Common myeloid progenitor, CD34-positive (primary cell): ENCODE results near the gene FGG.

ENCODE experiments used
- CTCF ChIA-PET: fragments of 350-600 bp; sonication (Branson Sonifier 250); formaldehyde crosslinking; loops from one replicate; lab custom pipeline; 2021; ENCODE audit warnings: antibody characterized with exemption; lab: Charles Lee
- POLR2A ChIA-PET: fragments of 350-600 bp; sonication (Branson Sonifier 250); formaldehyde crosslinking; loops from one replicate; lab custom pipeline; 2021; ENCODE audit warnings: antibody characterized with exemption; lab: Charles Lee
- DNase-seq, 3 donors: peaks; one replicate each; pipeline versions ENCODE4 v3.0.0 to v3.0.0-alpha.2; 2013
- H3K27ac ChIP-seq, 2 experiments: 1 replicate in 1 of 2; 2 replicates in 1 of 2; pipeline ENCODE4 v1.7.0; 2013; ENCODE audit warnings: inconsistent platforms in 2 of 2, low read length in 2 of 2, mild to moderate bottlenecking in 2 of 2, low read depth in 1 of 2, moderate library complexity in 1 of 2; ENCODE audit not compliant: severe bottlenecking in 2 of 2, insufficient read depth in 1 of 2, poor library complexity in 1 of 2
- H3K27me3 ChIP-seq, 5 experiments: replicated peaks in 2 of 5; 1 replicate in 3 of 5; 2 replicates in 2 of 5; pipeline versions ENCODE4 v1.6.1 to v1.7.0; 2013; ENCODE audit warnings: low read length in 4 of 5, mild to moderate bottlenecking in 2 of 5, moderate library complexity in 2 of 5, inconsistent platforms in 1 of 5; ENCODE audit not compliant: insufficient read depth in 5 of 5, control insufficient read depth in 4 of 5
- H3K36me3 ChIP-seq, 4 experiments: 1 replicate in 2 of 4; 2 replicates in 2 of 4; pipeline versions ENCODE4 v1.6.1 to v1.7.0; 2013; ENCODE audit warnings: low read length in 3 of 4, control low read depth in 1 of 4, mild to moderate bottlenecking in 1 of 4; ENCODE audit not compliant: control insufficient read depth in 4 of 4, insufficient read depth in 4 of 4
- H3K4me1 ChIP-seq, 4 experiments: 1 replicate in 3 of 4; 2 replicates in 1 of 4; pipeline versions ENCODE4 v1.6.1 to v1.7.1; 2013; ENCODE audit warnings: low read length in 3 of 4, mild to moderate bottlenecking in 3 of 4, control low read depth in 1 of 4, inconsistent platforms in 1 of 4, moderate library complexity in 1 of 4; ENCODE audit not compliant: control insufficient read depth in 4 of 4, insufficient read depth in 4 of 4; ENCODE audit errors: control extremely low read depth in 1 of 4
- H3K4me3 ChIP-seq, 7 experiments: 1 replicate in 4 of 7; 2 replicates in 3 of 7; pipeline versions ENCODE4 v1.5.1 to v1.7.0; 2013; ENCODE audit warnings: mild to moderate bottlenecking in 7 of 7, low read length in 6 of 7, moderate library complexity in 6 of 7, inconsistent platforms in 2 of 7, low read depth in 2 of 7, control low read depth in 1 of 7; ENCODE audit not compliant: insufficient read depth in 4 of 7, control insufficient read depth in 1 of 7; ENCODE audit errors: extremely low read depth in 1 of 7
- H3K9me3 ChIP-seq, 5 experiments: 1 replicate in 4 of 5; 2 replicates in 1 of 5; pipeline versions ENCODE4 v1.6.1 to v1.7.1; 2013; ENCODE audit warnings: low read length in 4 of 5, mild to moderate bottlenecking in 2 of 5, inconsistent platforms in 1 of 5, low read depth in 1 of 5, moderate library complexity in 1 of 5; ENCODE audit not compliant: control insufficient read depth in 4 of 5, insufficient read depth in 2 of 5; ENCODE audit errors: control extremely low read depth in 1 of 5
- WGBS: methylation state at CpG from one replicate; pipeline ENCODE4 v1.1.5; 2013; ENCODE audit not compliant: insufficient coverage; 5-methylcytosine and 5-hydroxymethylcytosine counted together

Gene FGG

DNA sequence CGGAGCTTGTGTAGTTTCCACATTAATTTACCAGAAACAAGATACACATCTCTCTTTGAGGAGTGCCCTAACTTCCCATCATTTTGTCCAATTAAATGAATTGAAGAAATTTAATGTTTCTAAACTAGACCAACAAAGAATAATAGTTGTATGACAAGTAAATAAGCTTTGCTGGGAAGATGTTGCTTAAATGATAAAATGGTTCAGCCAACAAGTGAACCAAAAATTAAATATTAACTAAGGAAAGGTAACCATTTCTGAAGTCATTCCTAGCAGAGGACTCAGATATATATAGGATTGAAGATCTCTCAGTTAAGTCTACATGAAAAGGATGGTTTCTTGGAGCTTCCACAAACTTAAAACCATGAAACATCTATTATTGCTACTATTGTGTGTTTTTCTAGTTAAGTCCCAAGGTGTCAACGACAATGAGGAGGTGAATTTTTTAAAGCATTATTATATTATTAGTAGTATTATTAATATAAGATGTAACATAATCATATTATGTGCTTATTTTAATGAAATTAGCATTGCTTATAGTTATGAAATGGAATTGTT is 49.7 kb downstream of the FGG start, which contains the start of gene FGB:
Gene FGB, plus strand, starts transcription at position 315 of the 558 bp plus-strand sequence. Its CDS starts 8 bp downstream, at position 323.
- no peak for DNase-seq
- H3K9me3 ChIP-seq, result no peaks in the 10 kb centered on the region
- no peak within 1 kb of the TSS for H3K4me3 ChIP-seq
- H3K27ac ChIP-seq, result no peak within 1 kb of the TSS
- no CpG with 5 or more reads among the region's 2 CpGs for WGBS
- peaks cover 0 to 3% (median 0%) of the 10 kb centered on the region in 5 experiments for H3K27me3 ChIP-seq
- POLR2A ChIA-PET, result no interaction called here
- CTCF ChIA-PET, result interaction anchor here (1.0 to 17.7 kb wide), 3 partner anchors 15 to 60 kb away, joined by 4 to 495 read pairs (median 5); partner anchors contain the start of gene FGG
- no peaks in the 10 kb centered on the region for H3K36me3 ChIP-seq
- no peaks in the 10 kb centered on the region for H3K4me1 ChIP-seq

GRCh38 chr4:154560824-154561231 is 51.6 kb downstream of the FGG start:
- CTCF ChIA-PET, result interaction anchor here (0.8 to 17.7 kb wide), 8 partner anchors 9 to 220 kb away, joined by 3 to 495 read pairs (median 6); partner anchors contain the start of genes FGG, PLRG1 and RBM46
- POLR2A ChIA-PET, result no interaction called here
- Histone ChIP-seq H3K9me3 (no peaks in the 10 kb centered on the region), H3K27me3 (peaks cover 0 to 3% (median 0%) of the 10 kb centered on the region in 5 experiments), H3K27ac (no peak overlapping the region), H3K36me3 (no peaks in the 10 kb centered on the region), H3K4me3 (no peak overlapping the region), H3K4me1 (no peaks in the 10 kb centered on the region)
- 100% methylated on average over 3 of the region's 4 CpGs for WGBS
- DNase-seq, result no peak

DNA sequence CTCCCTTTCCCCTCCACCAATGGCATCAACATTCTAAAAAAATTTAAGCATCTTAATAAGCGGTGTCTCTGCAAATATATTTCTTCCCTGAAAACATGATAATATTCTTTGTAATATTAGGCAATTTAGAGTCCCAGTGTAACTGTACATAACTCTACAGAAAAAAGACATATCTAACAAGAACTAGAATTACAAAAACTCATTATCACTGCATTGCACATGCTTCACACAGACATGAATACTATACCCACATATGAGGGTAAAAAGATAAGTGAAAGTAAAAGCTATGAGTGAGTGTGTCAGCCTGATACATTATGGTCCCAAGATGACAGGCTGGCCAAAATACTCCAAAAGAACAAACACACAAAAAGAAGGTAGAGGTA is 52.0 kb downstream of the FGG start:
- ChIA-PET CTCF (interaction anchor here (1.0 to 17.7 kb wide), 7 partner anchors 9 to 220 kb away, joined by 3 to 495 read pairs (median 8); partner anchors contain the start of genes FGG, PLRG1 and RBM46), POLR2A (no interaction called here)
- no CpG with 5 or more reads among the region's 1 CpG for WGBS
- peak in 2 of 3 donors; percentile 39 to 63 for DNase-seq
- H3K36me3 ChIP-seq, result no peaks in the 10 kb centered on the region
- H3K4me1 ChIP-seq, result no peaks in the 10 kb centered on the region
- H3K4me3 ChIP-seq, result no peak overlapping the region
- H3K27ac ChIP-seq, result no peak overlapping the region
- peaks cover 0 to 3% (median 0%) of the 10 kb centered on the region in 5 experiments for H3K27me3 ChIP-seq
- no peaks in the 10 kb centered on the region for H3K9me3 ChIP-seq

- DNase-seq, result peak; percentile 60 to 63 (median 60)
- H3K27me3 ChIP-seq, result peaks cover 0 to 3% (median 0%) of the 10 kb centered on the region in 5 experiments
- POLR2A ChIA-PET, result interaction anchor here (0.6 kb wide), 2 partner anchors 61 to 221 kb away, joined by 3 read pairs; no protein-coding TSS in a partner anchor
- CTCF ChIA-PET, result interaction anchor here (0.7 to 17.7 kb wide), 28 partner anchors 8 to 222 kb away, joined by 3 to 495 read pairs (median 4); partner anchors contain the start of genes FGG, PLRG1 and RBM46
- H3K36me3 ChIP-seq, result no peaks in the 10 kb centered on the region
- WGBS, result 80% methylated on average over 7 of the region's 9 CpGs
- H3K4me3 ChIP-seq, result no peak overlapping the region
- no peak overlapping the region for H3K27ac ChIP-seq
- H3K4me1 ChIP-seq, result no peaks in the 10 kb centered on the region
- H3K9me3 ChIP-seq, result no peaks in the 10 kb centered on the region
Measured at GRCh38 chr4:154559494-154560418, 52.7 kb downstream of the FGG start.

- POLR2A ChIA-PET, result interaction anchor here (0.6 kb wide), 2 partner anchors 61 to 220 kb away, joined by 3 read pairs; no protein-coding TSS in a partner anchor
Measured at GRCh38 chr4:154559141-154559493, 53.3 kb downstream of the FGG start.

More at GRCh38 chr4:154559141-154559493, 53.3 kb downstream of the FGG start:
- no peaks in the 10 kb centered on the region for H3K9me3 ChIP-seq
- no peak for DNase-seq
- H3K4me1 ChIP-seq, result no peaks in the 10 kb centered on the region
- CTCF ChIA-PET, result interaction anchor here (0.5 to 17.7 kb wide), 28 partner anchors 9 to 223 kb away, joined by 3 to 495 read pairs (median 4); partner anchors contain the start of genes FGG, PLRG1 and RBM46
- H3K27me3 ChIP-seq, result peaks cover 0 to 3% (median 0%) of the 10 kb centered on the region in 5 experiments
- no CpG with 5 or more reads among the region's 1 CpG for WGBS
- no peaks in the 10 kb centered on the region for H3K36me3 ChIP-seq
- H3K27ac ChIP-seq, result no peak overlapping the region
- no peak overlapping the region for H3K4me3 ChIP-seq
